Stimulated activated CD4-positive, alpha-beta T cell treated with anti-CD3 and anti-CD28 coated beads, TNF-alpha, amount 100 ng/mL, for 4 hours (primary cell): Measurements from ENCODE around the gene OR2D2.
A peak's percentile ranks its signal among the peaks of the same experiment; 100 is the strongest.
"Not testable (repeated sequence)": the region's sequence is repeated elsewhere in the genome, so short reads cannot be mapped to it uniquely, and the experiment has no call there.

Source experiments
- DNase-seq, 3 experiments: peaks; one replicate each; pipeline ENCODE4 v3.0.0-alpha.2; 2020; ENCODE audit warnings: low read depth in 3 of 3

OR2D2 gene

GRCh38 chr11:6892400-6892799 lies at the start of gene OR2D2:
TSS of gene OR2D2 (minus strand) at chr11:6892500. CDS start at chr11:6892500, 0 bp downstream.
- no peak for DNase-seq

GRCh38 chr11:6941970-6942369 lies 49.7 kb upstream of the OR2D2 start:
- no peak for DNase-seq

- no peak for DNase-seq
Observed at GRCh38 chr11:6932145-6932544, 39.8 kb upstream of the OR2D2 start.

- no peak for DNase-seq
Observed at GRCh38 chr11:6931146-6931713, 38.9 kb upstream of the OR2D2 start.

- no peak for DNase-seq
Observed at GRCh38 chr11:6928916-6929315, 36.6 kb upstream of the OR2D2 start.

- DNase-seq = no peak
Observed at GRCh38 chr11:6927030-6927617, 34.8 kb upstream of the OR2D2 start.

GRCh38 chr11:6926208-6927029 lies 34.1 kb upstream of the OR2D2 start, which contains the start of gene ZNF215:
TSS of gene ZNF215 (plus strand) at chr11:6926426. CDS start at chr11:6932273, 5,847 bp downstream.
- peak in 1 of 3 experiments; percentile 8 for DNase-seq

- no peak for DNase-seq
Observed at GRCh38 chr11:6925636-6926207, 33.4 kb upstream of the OR2D2 start.

- no peak for DNase-seq
Observed at GRCh38 chr11:6925007-6925577, 32.8 kb upstream of the OR2D2 start.

- DNase-seq = no peak
Observed at GRCh38 chr11:6920702-6921101, 28.4 kb upstream of the OR2D2 start, which contains the start of gene OR2D3. TSS of gene OR2D3 (plus strand) at chr11:6921002. CDS start at chr11:6921002, 0 bp downstream.

- no peak for DNase-seq
Observed at GRCh38 chr11:6919698-6920097, 27.4 kb upstream of the OR2D2 start.

- no peak for DNase-seq
Observed at GRCh38 chr11:6911948-6912347, 19.6 kb upstream of the OR2D2 start.

GRCh38 chr11:6911378-6911777 lies 19.1 kb upstream of the OR2D2 start:
- no peak for DNase-seq

GRCh38 chr11:6904804-6905203 lies 12.5 kb upstream of the OR2D2 start:
- not testable (repeated sequence) for DNase-seq

GRCh38 chr11:6900327-6900999 lies 8.2 kb upstream of the OR2D2 start:
- no peak for DNase-seq

- DNase-seq = no peak
Observed at GRCh38 chr11:6898911-6899310, 6.6 kb upstream of the OR2D2 start.

GRCh38 chr11:6895010-6895409 lies 2.7 kb upstream of the OR2D2 start:
- no peak for DNase-seq

GRCh38 chr11:6894097-6894496 lies 1.8 kb upstream of the OR2D2 start:
- DNase-seq = no peak

GRCh38 chr11:6889835-6890234 lies 2.5 kb downstream of the OR2D2 start:
- DNase-seq = no peak

- DNase-seq = no peak
Observed at GRCh38 chr11:6888830-6889229, 3.5 kb downstream of the OR2D2 start.

GRCh38 chr11:6887711-6888110 lies 4.6 kb downstream of the OR2D2 start:
- not testable (repeated sequence) for DNase-seq
